BLaER1 treated with 17β-estradiol and CSF1 and Interleukin-3, amounts not matched to agents 10 nM and 100 nM (cell line): ENCODE data around the gene FBXW5.

ENCODE experiments used
- H3K27ac ChIP-seq, 11 experiments: shearing (Covaris generic); formaldehyde crosslinking; 2 replicates each; pipeline ENCODE4 v1.8.1; 2022
- H3K27me3 ChIP-seq, 11 experiments: shearing (Covaris generic); formaldehyde crosslinking; 2 replicates each; pipeline ENCODE4 v1.8.1; 2022
- H3K36me3 ChIP-seq, 11 experiments: shearing (Covaris generic); formaldehyde crosslinking; 2 replicates each; pipeline ENCODE4 v1.8.1; 2022
- H3K4me1 ChIP-seq, 10 experiments: shearing (Covaris generic); formaldehyde crosslinking; 2 replicates each; pipeline ENCODE4 v1.8.1; 2022
- H3K4me2 ChIP-seq, 11 experiments: shearing (Covaris generic); formaldehyde crosslinking; 2 replicates each; pipeline ENCODE4 v1.8.1; 2022
- H3K4me3 ChIP-seq, 10 experiments: shearing (Covaris generic); formaldehyde crosslinking; 2 replicates each; pipeline ENCODE4 v1.8.1; 2022
- H3K9ac ChIP-seq, 11 experiments: shearing (Covaris generic); formaldehyde crosslinking; 2 replicates each; pipeline ENCODE4 v1.8.1; 2022
- H3K9me3 ChIP-seq, 11 experiments: shearing (Covaris generic); formaldehyde crosslinking; replicated peaks in 1 of 11; 2 replicates each; pipeline ENCODE4 v1.8.1; 2022
- H4K20me1 ChIP-seq, 11 experiments: shearing (Covaris generic); formaldehyde crosslinking; 2 replicates each; pipeline ENCODE4 v1.8.1; 2022
- Cebpa-rat ChIP-seq, 11 experiments: shearing (Covaris generic); IDR thresholded peaks; 2 replicates each; pipeline ENCODE4 v1.8.1; 2022

The FBXW5 gene

DNA sequence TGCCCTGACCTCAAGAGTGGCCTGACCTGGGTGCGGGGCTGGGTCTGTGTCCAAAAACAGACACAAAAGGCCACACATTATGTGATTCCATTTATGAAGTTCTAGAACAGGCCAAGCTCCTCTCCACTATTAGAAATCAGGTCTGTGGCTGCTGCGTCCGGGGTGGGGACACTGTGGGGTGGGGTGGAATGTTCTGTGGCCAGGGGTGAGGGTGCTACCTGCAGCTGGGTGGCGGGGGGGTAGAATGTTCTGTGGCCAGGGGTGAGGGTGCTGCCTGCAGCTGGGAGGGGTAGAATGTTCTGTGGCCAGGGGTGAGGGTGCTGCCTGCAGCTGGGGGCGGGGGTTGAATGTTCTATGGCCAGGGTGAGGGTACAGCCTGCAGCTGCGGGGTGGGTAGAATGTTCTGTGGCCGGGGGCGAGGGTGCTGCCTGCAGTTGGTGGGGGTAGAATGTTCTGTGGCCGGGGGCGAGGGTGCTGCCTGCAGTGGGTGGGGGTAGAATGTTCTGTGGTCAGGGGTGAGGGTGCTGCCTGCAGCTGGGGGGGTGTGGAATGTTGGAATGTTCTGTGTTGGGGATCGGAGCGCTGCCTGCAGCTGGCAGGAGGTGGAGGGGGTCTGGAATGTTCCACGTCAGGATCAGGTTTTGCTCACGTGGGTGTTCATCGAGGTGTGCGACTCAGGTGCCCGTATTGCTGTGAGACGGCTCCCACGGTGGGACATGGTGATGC is 15.8 kb upstream of the FBXW5 start:
- Histone ChIP-seq H3K27ac (no peak overlapping the region), H3K9ac (peak overlapping the region in 2 of 11 experiments; percentile 24 to 46; a peak in 2 of 22 replicates), H3K4me1 (peaks cover 5 to 11% (median 8%) of the 10 kb centered on the region in 10 experiments; a peak in 15 of 20 replicates), H3K27me3 (no peaks in the 10 kb centered on the region), H4K20me1 (no peaks in the 10 kb centered on the region), H3K4me3 (no peak overlapping the region), H3K4me2 (peak overlapping the region in 5 of 11 experiments; percentile 10 to 55 (median 36); a peak in 6 of 22 replicates), H3K9me3 (peaks cover 0 to 4% (median 0%) of the 10 kb centered on the region in 11 experiments; a peak in 1 of 22 replicates), H3K36me3 (no peaks in the 10 kb centered on the region)
- no peak for TF ChIP-seq Cebpa-rat (IDR thresholded peaks at IDR 0.05)

DNA sequence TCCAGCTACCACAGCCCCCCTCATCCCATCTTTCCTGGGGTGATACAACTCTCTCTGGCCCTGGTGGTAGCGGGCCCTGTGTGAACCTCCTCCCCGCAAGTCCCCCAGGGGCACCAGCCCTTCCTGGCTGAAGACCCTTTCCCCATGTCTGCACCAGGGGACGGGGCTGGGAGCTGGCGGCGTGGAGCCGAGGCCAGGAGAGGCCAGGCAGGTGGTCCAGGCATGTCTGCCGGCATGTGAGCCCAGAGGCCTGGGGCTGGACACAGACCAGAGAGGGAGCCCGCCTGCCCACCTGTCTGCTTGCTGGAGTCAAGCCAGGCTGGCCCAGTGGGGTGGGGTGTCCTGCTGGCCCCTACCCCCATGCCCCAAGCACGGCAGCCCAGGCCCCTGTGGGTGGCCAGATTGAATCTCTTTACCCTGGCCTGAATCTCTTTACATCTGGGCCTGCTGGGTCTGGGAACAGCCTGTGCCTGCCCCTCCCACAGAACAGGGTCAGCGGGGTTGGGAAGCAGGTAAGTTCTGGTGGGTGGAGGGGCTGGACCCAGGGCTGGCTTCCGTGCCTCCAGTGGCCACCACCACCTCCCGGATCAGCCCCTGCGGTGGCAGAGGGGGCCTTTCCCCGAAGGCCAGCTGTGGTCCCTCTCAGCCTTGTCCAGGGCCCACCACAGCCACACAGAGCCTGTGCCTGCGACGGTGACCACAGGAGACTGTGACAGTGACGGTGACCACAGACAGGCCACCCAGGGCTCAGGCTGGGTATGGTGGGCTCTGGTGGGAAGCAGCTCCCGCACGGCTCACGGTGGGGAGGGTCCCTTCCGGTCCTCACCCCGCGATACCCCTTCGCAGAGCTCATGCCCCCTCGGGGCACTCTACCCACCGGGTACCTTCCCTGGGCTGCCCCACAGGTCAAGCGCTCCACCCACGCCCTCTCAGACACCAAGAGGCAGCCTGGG is 14.6 kb upstream of the FBXW5 start:
- Histone ChIP-seq H4K20me1 (no peaks in the 10 kb centered on the region; a peak in 1 of 22 replicates), H3K4me3 (no peak overlapping the region), H3K27ac (no peak overlapping the region), H3K9ac (peak overlapping the region in 3 of 11 experiments; percentile 15 to 46 (median 24); a peak in 3 of 22 replicates), H3K9me3 (peaks cover 0 to 4% (median 0%) of the 10 kb centered on the region in 11 experiments; a peak in 1 of 22 replicates), H3K4me1 (peaks cover 2 to 10% (median 6%) of the 10 kb centered on the region in 10 experiments; a peak in 13 of 20 replicates), H3K36me3 (no peaks in the 10 kb centered on the region), H3K4me2 (peak overlapping the region in 4 of 11 experiments; percentile 12 to 55 (median 40); a peak in 5 of 22 replicates), H3K27me3 (no peaks in the 10 kb centered on the region)
- no peak for TF ChIP-seq Cebpa-rat (IDR thresholded peaks at IDR 0.05)

DNA sequence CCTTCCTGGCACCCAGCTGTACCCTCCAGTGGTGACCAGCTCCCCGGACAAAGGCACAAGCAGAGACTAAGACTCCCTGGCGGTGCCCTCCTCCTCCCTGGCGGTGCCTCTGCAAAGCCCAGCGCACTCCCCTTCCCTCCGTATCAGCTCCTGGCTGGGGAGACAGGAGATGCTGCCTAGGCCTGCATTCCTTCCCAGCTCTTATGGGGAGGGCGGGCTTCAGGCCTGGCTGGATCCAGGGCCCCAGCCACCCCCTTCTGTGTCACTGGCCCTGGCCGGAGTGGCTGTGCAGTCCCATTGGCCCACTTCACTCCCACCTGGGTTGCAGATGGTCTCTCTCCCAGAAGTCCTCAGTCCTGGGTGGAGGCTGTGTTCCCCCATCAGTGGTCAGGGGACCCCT is 13.9 kb upstream of the FBXW5 start:
- Histone ChIP-seq H3K36me3 (no peaks in the 10 kb centered on the region), H3K27me3 (no peaks in the 10 kb centered on the region), H4K20me1 (no peaks in the 10 kb centered on the region; a peak in 1 of 22 replicates), H3K4me3 (no peak overlapping the region), H3K4me1 (peaks cover 0 to 10% (median 5%) of the 10 kb centered on the region in 10 experiments; a peak in 8 of 20 replicates), H3K9me3 (peaks cover 0 to 4% (median 0%) of the 10 kb centered on the region in 11 experiments; a peak in 1 of 22 replicates), H3K4me2 (no peak overlapping the region), H3K27ac (no peak overlapping the region), H3K9ac (no peak overlapping the region)
- no peak for TF ChIP-seq Cebpa-rat (IDR thresholded peaks at IDR 0.05)

DNA sequence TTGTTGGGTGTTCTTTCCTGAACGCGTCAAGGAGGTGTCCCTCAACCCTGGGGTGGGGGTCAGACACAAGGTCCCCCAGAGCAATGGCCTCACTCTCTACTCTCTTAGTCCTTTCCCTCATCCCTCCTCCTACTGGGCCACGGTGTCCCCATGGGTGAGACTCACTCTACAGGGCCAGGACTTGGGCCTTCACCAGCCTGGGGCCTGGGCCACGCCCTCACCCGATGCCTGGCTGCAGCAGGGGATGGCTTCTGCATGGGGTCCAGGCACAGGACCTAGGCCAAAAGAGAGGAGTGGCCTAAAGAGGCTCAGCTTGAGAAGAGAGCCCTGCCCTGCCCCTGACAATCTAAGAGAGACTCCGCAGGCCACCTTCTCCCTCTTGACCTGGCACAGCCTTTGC is 13.4 kb upstream of the FBXW5 start:
- H3K36me3 ChIP-seq: no peaks in the 10 kb centered on the region
- H3K4me2 ChIP-seq: no peak overlapping the region
- H4K20me1 ChIP-seq: no peaks in the 10 kb centered on the region; a peak in 1 of 22 replicates
- no peak overlapping the region for H3K27ac ChIP-seq
- peaks cover 0 to 10% (median 5%) of the 10 kb centered on the region in 10 experiments; a peak in 8 of 20 replicates for H3K4me1 ChIP-seq
- H3K27me3 ChIP-seq: no peaks in the 10 kb centered on the region
- TF ChIP-seq Cebpa-rat (IDR thresholded peaks at IDR 0.05): no peak
- H3K4me3 ChIP-seq: no peak overlapping the region
- H3K9ac ChIP-seq: no peak overlapping the region
- peaks cover 0 to 4% (median 0%) of the 10 kb centered on the region in 11 experiments; a peak in 1 of 22 replicates for H3K9me3 ChIP-seq

- peaks cover 0 to 4% (median 0%) of the 10 kb centered on the region in 11 experiments; a peak in 1 of 22 replicates for H3K9me3 ChIP-seq
- no peak overlapping the region for H3K4me2 ChIP-seq
- H3K4me1 ChIP-seq: peaks cover 0 to 10% (median 5%) of the 10 kb centered on the region in 10 experiments; a peak in 8 of 20 replicates
- H3K9ac ChIP-seq: no peak overlapping the region
- no peaks in the 10 kb centered on the region for H3K36me3 ChIP-seq
- no peaks in the 10 kb centered on the region; a peak in 1 of 22 replicates for H4K20me1 ChIP-seq
- no peak overlapping the region for H3K27ac ChIP-seq
- no peaks in the 10 kb centered on the region for H3K27me3 ChIP-seq
- H3K4me3 ChIP-seq: no peak overlapping the region
- no peak for TF ChIP-seq Cebpa-rat (IDR thresholded peaks at IDR 0.05)
These were observed 12.9 kb upstream of the FBXW5 start for GRCh38 chr9:136957461-136957860.

GRCh38 chr9:136956604-136957003 is 12.1 kb upstream of the FBXW5 start:
- peaks cover 0 to 10% (median 5%) of the 10 kb centered on the region in 10 experiments; a peak in 8 of 20 replicates for H3K4me1 ChIP-seq
- H3K9me3 ChIP-seq: peaks cover 0 to 4% (median 0%) of the 10 kb centered on the region in 11 experiments; a peak in 1 of 22 replicates
- no peaks in the 10 kb centered on the region for H3K27me3 ChIP-seq
- H3K4me2 ChIP-seq: no peak overlapping the region
- H4K20me1 ChIP-seq: no peaks in the 10 kb centered on the region; a peak in 1 of 22 replicates
- TF ChIP-seq Cebpa-rat (IDR thresholded peaks at IDR 0.05): no peak
- H3K27ac ChIP-seq: no peak overlapping the region
- no peaks in the 10 kb centered on the region for H3K36me3 ChIP-seq
- H3K4me3 ChIP-seq: no peak overlapping the region
- no peak overlapping the region for H3K9ac ChIP-seq

DNA sequence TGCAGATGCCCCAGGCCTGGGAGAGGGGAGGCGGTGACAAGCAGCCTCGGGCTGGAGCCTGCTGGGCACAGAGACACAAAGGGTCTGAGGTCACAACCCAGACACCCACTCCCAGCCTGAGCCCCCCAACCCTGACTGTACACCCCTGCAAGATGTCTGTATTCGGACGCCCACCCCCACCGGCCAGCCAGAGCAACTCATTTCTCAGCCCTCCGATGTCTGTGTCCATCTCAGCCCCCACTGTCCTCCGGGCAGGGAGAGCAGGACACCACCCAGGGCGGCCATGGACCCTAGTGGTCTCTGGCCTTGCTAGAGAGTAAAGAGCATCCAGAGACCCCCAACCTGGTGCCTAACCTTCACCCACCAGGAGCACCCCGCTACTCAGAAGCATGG is 11.4 kb upstream of the FBXW5 start:
- no peak for TF ChIP-seq Cebpa-rat (IDR thresholded peaks at IDR 0.05)
- Histone ChIP-seq H4K20me1 (no peaks in the 10 kb centered on the region; a peak in 1 of 22 replicates), H3K9ac (no peak overlapping the region), H3K4me3 (no peak overlapping the region), H3K27me3 (no peaks in the 10 kb centered on the region), H3K27ac (no peak overlapping the region), H3K4me2 (no peak overlapping the region), H3K4me1 (peaks cover 0 to 10% (median 5%) of the 10 kb centered on the region in 10 experiments; a peak in 8 of 20 replicates), H3K36me3 (no peaks in the 10 kb centered on the region), H3K9me3 (peaks cover 0 to 4% (median 0%) of the 10 kb centered on the region in 11 experiments; a peak in 1 of 22 replicates)

DNA sequence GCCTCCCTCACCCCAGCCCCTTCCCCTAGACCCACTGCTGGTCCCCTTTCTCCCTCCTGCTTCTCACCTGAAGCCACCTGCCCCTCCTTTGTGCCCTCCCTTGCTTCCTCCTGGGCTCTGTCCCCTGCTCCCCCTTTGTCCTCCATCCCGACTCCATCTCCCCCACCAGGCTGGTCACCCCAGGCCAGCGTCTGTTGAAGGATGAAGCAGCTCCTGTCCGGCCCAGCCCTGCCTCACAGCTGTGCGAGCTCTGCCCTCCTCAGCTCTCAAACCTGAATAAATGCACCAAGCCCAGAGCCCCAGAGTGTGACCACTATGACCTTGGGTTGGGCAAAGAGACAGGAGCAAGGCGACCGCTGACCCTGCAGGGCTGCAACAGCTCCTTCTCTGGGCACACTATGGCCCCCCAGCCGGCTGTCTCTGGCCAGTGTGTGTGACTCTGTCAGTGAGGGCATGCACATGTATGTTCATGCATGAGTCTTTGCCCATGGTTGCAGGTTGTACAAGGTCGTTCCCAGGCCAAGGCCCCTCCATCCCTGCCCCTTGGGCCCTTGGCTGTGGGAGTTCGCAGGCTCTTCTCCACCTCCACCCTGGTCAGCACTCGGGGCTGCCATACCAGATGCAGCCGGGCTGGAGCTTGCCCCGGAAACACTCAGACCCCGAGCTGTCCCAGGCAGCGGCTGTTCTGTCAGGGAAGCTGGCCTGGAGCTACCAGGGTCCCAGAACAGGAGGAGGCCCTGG is 10.8 kb upstream of the FBXW5 start:
- Histone ChIP-seq H3K4me2 (no peak overlapping the region), H4K20me1 (no peaks in the 10 kb centered on the region; a peak in 1 of 22 replicates), H3K9me3 (peaks cover 0 to 4% (median 0%) of the 10 kb centered on the region in 11 experiments; a peak in 1 of 22 replicates), H3K27me3 (no peaks in the 10 kb centered on the region), H3K4me3 (no peak overlapping the region), H3K36me3 (no peaks in the 10 kb centered on the region), H3K4me1 (peaks cover 3 to 16% (median 9%) of the 10 kb centered on the region in 10 experiments; a peak in 19 of 20 replicates), H3K27ac (no peak overlapping the region), H3K9ac (no peak overlapping the region)
- TF ChIP-seq Cebpa-rat (IDR thresholded peaks at IDR 0.05): no peak
